Erythroblast (primary cell): ENCODE results near the gene CMA1.
A peak's percentile ranks its signal among the peaks of the same experiment; 100 is the strongest.
"Not testable (repeated sequence)": the region's sequence is repeated elsewhere in the genome, so short reads cannot be mapped to it uniquely, and the experiment has no call there.

Source experiments
- DNase-seq, 2 experiments: peaks; one replicate each; lab custom pipeline; 2025; lab: John Stamatoyannopoulos, UW
- GATA1 ChIP-seq: IDR thresholded peaks from 2 replicates; pipeline ENCODE4 v1.6.1; 2011; ENCODE audit warnings: low read depth, mild to moderate bottlenecking, control low read depth, low read length, moderate library complexity
- POLR2A ChIP-seq: IDR thresholded peaks from 2 replicates; pipeline ENCODE4 v1.6.1; 2011; ENCODE audit warnings: mild to moderate bottlenecking, low read length

The CMA1 gene

DNA sequence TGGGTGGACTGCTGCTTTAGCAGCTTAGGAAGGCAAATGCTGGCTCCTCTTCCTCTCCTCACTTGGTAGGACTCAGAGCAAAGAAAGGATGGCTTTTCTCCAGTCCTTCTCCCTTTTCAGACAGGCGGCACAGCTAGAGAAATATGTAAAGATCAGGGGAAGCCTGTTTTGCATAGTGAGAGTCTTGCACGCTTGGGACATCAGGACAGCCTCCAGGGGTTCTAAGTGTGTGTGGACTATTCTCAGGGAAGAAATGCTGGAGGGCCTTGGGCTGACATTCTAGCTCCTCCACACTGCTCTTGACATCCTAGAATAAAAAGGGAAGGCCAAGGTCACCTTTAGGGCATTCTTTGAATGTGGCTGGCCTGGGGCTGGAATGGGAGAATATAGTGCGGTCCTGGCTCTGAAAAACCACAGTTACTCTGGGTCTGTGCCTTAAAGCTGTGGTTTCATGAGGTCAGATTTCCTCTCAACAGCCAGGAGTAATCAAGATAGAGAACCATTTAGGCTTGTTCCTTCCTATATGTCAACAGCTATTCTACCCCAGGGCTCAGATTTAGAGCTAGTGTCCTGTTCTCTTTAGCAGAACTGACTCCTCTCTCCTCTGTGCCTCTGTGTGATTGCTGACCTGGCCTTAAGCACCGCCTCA lies 24.3 kb downstream of the CMA1 start:
- DNase-seq, result no peak
- no peak for TF ChIP-seq GATA1

DNA sequence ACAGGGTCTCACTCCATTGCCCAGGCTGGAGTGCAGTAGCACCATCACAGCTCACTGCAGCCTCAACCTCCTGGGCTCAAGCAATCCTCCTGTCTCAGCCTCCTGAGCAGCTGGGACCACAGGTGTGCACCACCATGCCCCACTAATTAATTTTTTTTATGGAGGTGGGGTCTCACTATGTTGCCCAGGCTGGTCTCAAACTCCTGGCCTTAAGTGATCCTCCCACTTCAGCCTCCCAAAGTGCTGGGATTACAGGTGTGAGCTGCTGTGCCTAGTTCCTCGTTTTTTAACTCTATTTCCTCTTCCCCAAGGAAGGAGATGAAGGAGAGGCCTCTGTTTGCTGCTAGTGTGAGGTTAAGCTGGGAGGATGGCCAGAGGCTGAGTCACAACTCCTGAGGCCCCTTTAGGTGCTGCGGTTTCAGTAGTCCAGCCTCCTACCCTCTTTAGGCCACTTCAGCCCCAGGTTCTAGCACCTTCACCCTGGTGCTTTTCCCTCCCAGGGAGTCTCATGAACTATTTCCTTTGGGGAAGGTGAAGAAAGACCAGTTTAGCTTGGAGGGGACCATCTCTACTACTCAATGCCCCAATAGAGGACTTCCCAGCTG lies 25.3 kb downstream of the CMA1 start:
- DNase-seq, result not testable (repeated sequence)

GRCh38 chr14:24481622-24482324 lies 26.3 kb downstream of the CMA1 start:
- TF ChIP-seq GATA1, result no peak
- no peak for TF ChIP-seq POLR2A
- peak; percentile 32 to 44 for DNase-seq

DNA sequence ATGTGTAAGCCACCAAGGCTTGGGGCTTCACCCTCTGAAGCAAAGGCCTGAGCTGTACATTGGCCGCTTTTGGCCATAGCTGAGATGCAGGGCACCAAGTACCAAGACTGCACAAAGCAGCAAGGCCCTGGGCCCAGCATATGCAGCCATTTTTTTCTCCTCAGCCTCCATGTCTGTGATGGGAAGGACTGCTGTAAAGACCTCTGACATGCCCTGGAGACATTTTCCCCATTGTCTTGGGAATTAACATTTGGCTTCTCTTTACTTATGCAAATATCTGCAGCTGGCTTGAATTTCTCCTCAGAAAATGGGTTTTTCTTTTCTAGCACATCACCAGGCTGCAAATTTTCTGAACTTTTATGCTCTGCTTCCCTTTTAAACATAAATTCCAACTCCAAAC lies 28.1 kb downstream of the CMA1 start:
- not testable (repeated sequence) for DNase-seq

- TF ChIP-seq GATA1, result no peak
- no peak for TF ChIP-seq POLR2A
- DNase-seq, result no peak
Observed at GRCh38 chr14:24475261-24475660, 32.8 kb downstream of the CMA1 start.

DNA sequence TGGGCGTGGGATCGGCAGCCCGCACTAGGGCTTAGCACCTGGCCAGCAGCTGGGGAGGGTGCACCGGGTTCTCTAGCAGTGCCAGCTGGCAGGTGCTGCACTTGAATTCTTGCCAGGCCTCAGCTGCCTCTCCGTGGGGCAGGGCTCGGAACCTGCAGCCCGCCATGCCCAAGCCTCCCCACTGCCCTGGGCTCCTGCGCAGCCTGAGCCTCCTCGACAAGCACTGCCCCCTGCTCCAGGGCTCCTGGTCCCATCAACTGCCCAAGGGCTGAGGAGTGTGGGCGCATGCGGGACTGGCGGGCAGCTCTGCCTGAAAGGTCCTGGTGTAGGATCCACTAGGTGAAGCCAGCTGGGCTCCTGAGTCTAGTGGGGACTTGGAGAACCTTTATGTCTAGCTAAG lies 34.9 kb downstream of the CMA1 start:
- no peak for DNase-seq
- TF ChIP-seq POLR2A (no peak), GATA1 (no peak)

DNA sequence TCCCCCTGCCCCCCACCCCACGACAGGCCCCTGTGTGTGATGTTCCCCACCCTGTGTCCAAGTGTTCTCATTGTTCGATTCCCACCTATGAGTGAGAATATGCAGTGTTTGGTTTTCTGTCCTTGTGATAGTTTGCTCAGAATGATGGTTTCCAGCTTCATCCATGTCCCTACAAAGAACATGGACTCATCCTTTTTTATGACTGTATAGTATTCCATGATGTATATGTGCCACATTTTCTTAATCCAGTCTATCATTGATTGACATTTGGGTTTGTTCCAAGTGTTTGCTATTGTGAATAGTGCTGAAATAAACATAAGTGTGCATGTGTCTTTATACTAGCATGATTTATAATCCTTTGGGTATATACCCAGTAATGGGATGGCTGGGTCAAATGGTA lies 37.6 kb downstream of the CMA1 start:
- not testable (repeated sequence) for DNase-seq

- TF ChIP-seq GATA1 (no peak), POLR2A (no peak)
- no peak for DNase-seq
Observed at GRCh38 chr14:24465805-24466204, 42.3 kb downstream of the CMA1 start.

- DNase-seq, result no peak
- TF ChIP-seq GATA1, result no peak
- TF ChIP-seq POLR2A, result no peak
Observed at GRCh38 chr14:24465368-24465767, 42.7 kb downstream of the CMA1 start.

- no peak for DNase-seq
- TF ChIP-seq POLR2A (no peak), GATA1 (no peak)
Observed at GRCh38 chr14:24463884-24464785, 43.9 kb downstream of the CMA1 start.

GRCh38 chr14:24463017-24463883 lies 44.8 kb downstream of the CMA1 start:
- DNase-seq, result no peak
- no peak for TF ChIP-seq GATA1
- no peak for TF ChIP-seq POLR2A

- TF ChIP-seq GATA1, result no peak
- TF ChIP-seq POLR2A, result no peak
- no peak for DNase-seq
Observed at GRCh38 chr14:24461336-24461735, 46.7 kb downstream of the CMA1 start.

- TF ChIP-seq POLR2A, result no peak
- DNase-seq, result no peak
Observed at GRCh38 chr14:24459331-24459730, 48.7 kb downstream of the CMA1 start.
